IPS-NIHi7 (cell line): ENCODE data around the gene ZBTB18.
"Not testable (repeated sequence)": the region's sequence is repeated elsewhere in the genome, so short reads cannot be mapped to it uniquely, and the experiment has no call there.

Experiments
- DNase-seq: peaks from one replicate; pipeline ENCODE4 v3.0.0; 2012; ENCODE audit warnings: mixed read lengths; ENCODE audit errors: extremely low spot score

The ZBTB18 gene

DNA sequence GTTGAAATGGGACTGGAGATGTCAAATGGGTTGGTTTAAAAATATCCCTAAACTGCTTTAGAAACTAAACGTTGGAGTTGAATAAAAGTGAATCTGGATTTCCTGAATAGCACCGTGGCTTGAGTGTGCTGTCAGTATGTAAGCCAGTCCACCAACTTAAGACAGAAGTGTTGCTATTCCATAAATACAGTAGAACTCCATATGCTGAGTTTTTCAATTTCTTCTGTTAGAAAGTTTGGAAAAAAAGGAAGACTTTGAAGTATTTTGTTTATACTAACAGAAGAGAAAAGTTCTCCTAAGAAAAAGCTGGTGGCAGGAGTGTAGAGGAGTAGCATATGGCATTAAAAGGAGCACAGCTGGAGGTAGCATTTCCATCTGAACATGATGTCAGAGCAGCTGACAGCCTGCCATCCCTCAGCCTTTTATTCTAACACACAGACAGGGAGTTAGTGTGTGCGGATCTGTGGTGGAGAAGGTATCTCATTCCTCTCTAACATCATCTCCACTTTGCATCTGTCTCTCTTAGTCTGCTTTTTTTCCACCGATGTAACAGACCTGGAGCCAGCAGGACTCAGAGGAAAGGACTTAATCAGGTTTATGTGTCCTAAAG is at the start of gene ZBTB18:
TSS of gene ZBTB18 (plus strand) at position 449 of the 610 bp plus-strand sequence. CDS start at position 598, 149 bp downstream.
- no peak for DNase-seq

DNA sequence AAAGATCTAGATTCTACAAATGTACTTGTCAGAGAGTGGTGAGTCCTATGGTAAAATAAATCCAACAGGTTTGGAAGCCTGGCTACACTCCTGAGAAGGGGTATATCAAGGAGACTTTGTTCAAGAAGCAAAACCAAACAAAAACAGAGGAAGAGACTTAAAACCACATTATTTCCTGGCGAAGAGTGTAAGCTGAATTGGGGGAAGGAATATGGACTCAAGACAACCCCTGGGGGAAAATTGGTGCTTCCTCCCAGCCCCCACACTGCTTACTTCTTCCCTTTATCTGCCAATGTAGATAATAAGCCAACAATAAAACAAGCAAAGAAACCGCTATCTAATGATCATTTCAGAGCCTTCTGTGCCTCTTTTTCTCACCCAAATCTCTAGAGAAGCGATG is 48.4 kb upstream of the ZBTB18 start:
- DNase-seq = no peak

DNA sequence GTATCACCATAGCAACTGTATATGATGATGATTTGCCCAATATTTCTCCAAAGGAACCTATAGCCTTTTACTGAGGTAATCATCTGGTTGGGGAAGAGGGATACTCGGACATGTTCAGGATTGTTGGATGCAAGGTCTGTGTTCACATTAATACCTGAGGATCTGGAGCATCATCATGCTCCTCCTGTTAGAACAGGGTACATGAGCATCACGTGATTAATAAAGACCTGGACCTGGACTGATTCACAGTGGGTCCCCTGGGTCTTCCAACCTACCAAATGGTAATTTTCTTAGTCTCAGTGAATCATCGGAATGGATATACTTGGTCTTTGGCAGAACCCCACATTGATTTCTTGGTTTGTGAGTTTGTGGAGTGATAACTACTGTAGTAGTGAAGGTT is 45.6 kb upstream of the ZBTB18 start:
- DNase-seq = no peak

DNA sequence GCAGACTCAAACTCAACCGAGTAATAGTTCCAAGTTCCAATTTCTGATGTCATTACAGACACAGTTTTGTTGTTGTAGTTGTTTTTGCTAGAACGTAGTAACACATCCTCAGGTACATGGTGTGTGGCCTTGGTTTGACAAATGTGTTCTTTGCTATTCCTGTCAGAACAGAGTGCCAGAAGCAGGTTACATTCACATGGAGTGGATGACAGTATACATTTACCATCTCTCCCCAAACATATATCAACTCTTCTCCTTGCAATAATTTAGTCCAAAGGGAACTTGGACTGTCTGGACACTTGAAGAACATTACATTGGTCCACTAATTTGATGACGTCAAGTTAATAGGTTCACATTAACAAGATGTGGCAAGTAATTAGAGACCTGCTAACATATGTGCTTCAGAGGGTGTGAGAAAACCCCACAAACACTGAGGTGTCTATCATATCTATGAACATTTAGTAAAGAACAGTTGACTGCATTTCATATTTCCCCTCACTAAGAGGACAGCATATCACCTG is 44.6 kb upstream of the ZBTB18 start:
- DNase-seq = no peak

DNA sequence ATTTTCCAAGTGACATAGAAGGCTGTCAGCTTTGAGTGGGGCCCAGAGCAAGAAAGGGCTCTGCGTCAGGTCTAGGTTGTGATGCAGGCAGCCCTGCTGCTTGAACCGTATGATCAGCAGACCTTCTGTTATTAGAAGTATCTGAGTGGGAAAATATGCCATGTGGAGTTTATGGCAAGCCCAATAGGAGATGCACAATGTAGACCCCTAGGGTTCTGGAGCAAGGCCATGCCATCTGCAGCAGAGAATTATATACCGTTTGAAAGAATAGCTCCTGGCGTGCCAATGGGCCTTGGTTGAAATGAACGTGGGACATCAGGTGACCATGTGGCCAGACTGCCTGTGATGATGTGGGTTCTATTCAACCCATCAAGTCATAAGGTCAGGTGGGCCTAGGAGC is 44.1 kb upstream of the ZBTB18 start:
- no peak for DNase-seq

DNA sequence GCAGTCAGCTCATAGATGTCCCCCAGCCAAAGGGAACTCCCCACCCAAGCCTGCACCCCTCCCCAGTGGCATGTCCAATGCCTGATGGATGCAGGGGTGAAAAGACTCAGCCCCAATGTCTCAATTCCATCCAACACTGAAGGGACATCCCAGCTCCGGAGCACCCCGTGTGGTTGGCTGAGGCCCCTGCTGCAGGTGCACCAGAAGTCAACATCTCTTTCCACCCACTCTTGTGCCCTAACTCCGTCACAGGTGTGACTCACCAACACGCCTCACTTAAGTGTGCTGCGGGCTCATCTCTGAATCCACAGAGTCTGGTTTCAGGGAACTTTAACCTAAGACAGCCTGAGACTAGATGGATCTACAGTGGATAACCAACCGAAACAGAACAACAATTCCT is 40.9 kb upstream of the ZBTB18 start:
- peak; percentile 51 for DNase-seq

DNA sequence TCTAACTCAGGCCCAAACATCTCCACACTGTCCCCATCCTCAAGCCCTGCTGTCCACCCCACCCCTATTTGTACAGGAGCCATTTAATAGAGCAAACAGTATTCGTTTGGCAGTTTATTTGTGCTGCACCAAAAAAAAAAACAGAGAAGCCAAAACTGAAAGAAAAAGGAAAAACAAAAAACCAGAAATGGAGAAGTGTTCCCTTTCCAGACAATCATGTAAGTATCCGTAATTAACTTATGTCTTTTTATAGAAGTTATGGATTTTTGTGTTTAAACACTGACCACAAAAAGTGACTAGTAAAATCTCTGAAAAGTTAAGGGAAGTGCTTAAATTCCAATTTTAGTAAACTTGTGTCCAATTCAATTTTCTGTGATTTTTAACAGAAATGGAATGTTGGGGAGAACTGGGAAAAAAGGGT is 40.4 kb upstream of the ZBTB18 start:
- DNase-seq = no peak

DNA sequence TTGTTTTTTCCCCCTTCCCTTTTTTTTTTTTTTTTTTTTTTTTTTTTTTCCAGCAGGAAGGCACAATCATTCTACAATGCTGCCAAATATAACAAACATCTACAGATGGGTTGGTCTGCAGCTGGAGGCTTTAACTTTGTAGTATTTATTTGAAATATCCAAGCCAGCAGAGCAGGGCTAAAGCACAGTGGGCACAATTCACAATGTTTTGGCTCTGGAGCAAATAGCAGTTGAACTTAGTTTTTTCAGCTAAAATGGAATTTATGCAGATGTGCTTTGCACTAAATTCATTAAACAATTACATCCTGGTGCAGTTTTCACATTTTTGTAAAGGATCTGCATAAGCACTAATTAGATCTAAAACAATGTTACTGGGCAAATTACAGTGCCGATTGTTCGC is 39.8 kb upstream of the ZBTB18 start:
- DNase-seq = no peak

DNA sequence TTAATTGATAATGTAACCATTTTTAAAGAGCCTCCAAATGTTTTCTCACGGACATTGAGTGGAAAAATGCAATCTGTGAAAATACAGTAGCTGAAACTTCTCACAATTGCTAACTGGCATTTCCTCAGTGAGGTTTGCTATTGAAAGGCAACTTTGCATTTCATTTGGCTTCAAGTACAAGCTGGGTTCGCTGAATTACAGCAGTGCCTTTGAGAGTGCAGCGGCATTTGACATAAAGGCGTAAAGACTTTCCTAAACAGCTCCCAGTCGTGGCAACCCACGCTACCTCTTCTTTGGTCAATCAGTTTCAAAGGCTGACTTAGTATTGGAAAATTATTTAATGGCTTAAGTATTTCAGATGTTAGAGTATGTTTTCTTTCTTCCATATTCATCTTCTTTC is 39.3 kb upstream of the ZBTB18 start:
- no peak for DNase-seq

DNA sequence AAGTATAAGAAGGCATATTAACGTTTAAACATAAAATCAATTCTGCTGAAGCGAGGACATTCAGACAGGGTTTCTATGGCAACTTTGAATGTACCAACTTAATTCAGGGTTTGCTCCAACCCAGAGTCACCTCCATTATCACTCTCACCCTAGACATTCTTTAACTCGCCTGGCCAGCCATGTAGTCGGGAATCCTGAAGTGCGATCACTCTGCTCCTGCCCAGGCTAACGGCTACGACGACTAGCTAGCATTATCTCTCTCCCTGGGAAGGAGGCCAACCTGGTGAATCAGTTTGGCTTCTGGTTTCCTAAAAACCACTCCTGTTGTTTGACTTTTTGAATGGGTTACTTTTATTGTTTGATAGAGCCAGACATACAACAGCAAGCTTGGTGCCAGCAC is 38.9 kb upstream of the ZBTB18 start:
- DNase-seq = peak; percentile 34

DNA sequence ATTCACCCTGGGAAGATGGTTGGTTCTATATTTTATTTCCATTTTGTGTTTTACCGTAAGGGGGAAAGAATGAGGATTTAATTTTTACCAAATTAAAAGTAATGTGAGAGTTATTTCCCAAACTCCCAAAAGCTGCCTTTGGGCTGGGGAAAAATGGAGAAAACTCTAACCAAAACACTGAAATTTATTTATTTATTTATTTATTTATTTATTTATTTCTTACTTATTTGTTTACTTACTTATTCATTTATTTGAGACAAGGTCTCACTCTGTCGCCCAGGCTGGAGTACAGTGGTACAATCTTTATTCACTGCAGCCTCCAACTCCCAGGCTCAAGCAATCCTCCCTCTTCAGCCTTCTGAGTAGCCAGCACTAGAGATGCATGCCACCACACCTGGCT is 38.0 kb upstream of the ZBTB18 start:
- DNase-seq = no peak

DNA sequence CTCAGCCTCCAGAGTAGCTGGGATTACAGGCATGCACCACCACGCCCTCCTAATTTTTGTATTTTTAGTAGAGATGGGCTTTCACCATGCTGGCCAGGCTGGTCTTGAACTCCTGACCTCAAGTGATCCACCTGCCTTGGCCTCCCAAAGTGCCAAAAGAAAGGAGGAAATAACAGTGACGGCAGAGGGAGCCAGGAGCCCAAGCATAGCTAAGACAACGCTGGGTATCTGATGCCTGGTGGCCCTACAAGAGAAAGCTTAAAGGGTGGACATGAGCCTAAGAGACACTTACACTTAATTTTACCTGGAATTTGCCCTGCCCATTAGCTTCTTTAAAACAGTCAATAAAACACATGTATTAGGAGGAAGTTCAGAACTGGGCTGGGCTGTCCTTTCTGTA is 36.2 kb upstream of the ZBTB18 start:
- DNase-seq = not testable (repeated sequence)

DNA sequence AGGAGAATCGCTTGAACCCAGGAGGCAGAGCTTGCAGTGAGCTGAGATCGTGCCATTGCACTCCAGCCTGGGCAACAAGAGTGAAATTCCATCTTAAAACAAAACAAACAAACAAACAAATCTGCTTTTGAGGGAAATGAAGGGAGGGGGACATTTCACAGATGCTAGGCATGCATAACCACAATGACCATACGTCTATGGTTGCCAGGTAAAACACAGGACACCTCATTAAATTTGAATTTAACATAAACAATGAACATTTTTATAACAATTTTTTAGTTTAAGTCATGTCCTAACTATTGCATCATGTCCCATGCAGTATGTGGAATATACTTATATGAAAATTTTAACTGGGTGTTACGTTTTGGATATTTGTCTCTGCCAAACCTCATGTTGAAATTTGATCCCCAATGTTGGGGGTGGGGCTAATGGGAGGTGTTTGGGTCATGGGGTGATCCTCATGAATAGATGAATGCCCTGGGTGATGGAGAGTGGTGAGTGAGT is 31.0 kb upstream of the ZBTB18 start:
- DNase-seq = no peak

DNA sequence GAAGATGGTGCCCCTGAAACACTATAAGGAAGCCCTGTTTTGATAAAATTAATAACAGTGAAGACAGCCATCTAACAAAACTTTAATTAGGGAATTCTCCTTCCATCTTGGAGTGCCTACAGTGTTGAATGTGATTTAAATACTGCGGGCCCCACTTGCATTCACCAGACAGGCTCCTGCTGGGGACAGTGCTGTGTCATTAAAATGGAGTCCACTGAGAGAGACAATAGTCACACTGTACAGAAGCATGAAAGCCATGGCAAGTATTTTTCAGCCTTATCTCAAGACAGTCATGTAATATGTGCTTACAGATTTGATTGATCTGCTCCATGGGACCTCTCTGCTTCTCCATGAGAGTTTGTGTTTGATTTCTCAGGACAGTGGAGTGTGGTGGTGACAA is 29.7 kb upstream of the ZBTB18 start:
- no peak for DNase-seq

DNA sequence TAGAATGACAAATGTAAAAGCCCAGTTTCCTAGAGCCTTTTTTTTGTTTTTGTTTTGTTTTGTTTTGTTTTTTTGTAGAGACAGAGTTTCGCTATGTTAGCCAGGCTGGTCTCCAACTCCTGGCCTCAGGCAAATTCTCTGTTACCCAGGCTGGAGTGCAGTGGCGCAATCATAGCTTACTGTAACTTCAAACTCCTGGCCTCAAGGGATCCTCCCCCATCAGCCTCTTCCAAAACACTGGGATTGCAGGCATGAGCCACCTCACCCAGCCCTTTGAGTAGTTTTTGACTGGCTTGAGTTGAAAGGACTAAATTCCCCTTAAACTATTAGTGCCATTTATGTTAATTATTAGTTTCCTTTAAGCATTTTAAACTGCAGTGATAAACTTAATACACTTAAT is 28.8 kb upstream of the ZBTB18 start:
- no peak for DNase-seq

DNA sequence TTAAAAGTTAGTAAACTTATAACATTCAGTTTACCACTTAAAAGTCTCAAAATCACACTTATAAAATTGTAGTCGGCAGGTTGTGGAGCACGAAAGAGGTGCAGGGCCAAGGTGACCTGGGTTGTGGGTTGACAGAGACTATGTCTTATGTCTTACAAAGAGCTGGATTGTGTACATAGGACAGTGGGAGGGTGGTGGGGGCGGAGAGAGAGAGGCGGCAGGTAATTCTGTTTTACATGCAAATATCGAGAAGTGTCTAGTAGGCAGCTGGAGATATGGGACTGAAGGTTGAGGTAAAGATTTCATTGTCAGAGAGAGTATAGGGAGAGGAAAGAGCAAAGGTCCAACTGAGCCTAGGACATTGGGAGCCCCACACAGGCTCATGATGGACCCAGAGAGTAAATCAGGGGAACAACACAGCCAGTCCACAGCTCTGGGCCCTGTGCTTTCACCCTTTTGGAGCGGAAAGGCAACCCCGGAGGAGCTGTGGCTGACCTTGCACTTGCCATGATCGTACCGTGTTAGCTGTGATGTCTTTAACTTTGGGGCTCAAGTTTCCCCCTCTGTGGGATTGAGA is 28.1 kb upstream of the ZBTB18 start:
- no peak for DNase-seq

DNA sequence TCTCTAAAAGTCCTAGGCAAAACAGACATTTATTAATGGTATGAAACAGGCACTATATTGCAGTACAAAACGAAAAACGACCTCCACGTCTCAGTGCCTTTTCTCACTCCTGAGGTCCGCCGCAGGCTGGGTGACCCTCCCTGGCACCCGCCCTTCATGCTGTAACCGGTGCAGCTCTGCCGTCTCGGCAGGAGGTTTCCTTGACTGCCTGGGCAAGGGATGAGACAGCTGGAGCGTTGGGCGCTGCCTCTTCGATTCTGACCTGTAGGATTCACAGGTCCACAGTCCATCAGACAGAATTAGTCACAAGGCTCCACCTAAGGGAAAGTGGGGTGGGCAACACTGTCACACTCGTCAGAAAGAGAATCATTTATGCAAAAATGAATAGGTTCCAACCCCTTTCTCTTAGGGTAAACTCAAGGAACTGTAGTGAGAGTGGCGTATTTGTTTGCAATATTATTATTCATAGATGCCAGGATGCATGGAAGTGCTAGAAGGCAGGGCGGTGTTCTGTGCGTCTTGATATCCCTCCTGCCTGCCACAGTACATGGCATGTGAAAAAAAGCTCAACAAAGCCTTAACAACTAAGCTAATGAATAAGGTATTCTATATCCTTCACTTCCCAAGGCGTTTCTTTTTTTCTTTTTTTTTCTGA is 23.5 kb upstream of the ZBTB18 start:
- DNase-seq = no peak

DNA sequence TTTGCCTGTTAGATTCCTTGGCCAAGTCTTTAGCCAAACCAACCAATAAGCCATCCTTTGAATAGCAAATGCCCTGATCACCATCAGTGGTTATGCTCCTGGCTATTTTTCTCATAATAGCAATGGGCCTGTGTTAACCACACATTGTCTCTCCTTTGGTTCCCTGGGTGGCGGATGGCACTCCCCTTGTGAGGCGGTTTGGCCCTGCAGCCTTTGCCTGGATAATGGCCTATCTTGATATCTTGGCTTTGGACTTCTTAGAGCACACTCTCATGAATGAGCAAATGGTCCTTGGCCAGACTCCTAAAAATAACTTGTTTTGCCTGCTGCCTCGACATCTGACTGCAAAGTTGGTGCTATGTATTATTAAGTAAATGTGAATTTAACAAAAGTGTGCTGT is 22.4 kb upstream of the ZBTB18 start:
- no peak for DNase-seq

DNA sequence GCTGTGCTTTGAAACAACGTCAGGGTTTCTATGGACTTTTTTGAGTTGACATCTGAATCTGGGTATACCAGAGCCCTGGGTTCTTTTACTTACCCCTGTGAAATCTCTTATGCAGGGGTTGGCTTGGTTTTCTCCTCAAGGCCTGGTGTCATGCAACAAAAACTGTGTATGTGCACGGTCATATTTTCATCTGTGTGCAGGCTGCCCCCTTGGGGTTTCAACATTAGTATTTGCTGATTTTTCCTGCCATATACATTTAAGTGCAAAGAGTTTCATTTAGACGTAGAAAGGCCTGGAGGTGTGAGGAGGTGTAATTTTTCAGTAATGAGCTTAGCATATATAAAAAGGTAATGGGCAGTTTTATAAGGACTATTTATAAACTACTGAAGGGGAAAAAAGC is 22.0 kb upstream of the ZBTB18 start:
- no peak for DNase-seq

DNA sequence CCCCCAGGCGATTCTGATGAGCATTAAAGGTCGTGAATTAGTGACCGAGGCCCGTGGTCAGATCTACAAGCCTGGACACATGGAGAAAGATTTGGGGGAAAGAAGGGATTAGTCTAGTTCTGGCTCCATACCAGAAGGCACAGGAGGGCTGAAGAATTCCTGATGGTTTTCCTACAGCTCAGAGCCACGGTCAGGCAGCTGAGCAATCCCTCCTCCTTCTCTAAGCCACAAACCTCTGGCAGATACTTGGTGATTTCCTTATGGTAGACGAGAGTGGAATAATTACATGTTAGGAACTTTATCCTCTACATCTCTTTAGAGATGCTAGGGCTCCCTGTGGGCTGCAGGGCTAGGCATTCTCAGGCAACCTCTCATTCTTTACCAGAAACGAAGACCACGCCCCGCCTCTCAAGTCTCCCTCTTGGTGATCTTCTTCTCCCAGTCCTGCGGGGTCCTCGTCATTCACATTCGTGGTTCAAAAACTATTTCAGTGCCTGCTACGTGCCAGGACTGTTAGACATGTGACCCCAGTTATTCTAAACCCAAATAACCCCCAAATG is 20.5 kb upstream of the ZBTB18 start:
- DNase-seq = no peak

DNA sequence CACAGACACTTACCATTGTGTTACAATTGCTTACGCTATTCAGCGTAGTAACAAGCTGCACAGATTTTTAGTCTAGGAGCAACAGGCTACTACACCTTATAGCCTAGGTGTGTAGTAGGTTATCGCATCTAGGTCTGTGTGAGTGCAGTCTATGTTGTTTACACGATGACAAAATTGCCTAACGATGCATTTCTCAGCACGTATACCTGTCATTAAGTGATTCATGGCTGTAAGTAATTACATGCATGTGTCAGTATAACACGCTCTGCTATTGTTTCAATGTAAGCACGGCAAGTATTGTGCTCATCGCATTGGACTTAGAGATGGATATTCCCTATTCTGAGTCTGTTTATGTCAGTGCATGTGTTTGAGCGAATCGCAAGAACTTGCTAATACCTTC is 15.7 kb upstream of the ZBTB18 start:
- DNase-seq = no peak

DNA sequence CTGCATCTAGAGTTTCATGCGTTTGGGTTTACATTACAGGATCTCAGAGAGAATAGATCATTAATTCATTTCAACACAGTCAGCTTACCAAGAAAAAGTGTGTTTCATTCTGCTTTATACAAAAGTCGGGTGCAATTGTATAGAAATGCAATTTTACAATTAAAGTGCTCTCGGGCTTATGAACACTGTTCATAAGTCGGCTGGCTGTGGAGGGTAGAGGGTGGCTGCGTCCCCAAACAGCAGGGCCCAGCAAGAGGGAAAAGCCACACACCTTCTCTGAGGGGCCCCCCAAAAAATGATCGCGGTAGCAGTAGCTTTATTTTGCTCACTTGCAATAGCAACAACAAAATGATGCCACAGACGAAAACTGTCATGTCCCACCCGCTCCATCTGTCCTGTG is 13.8 kb upstream of the ZBTB18 start:
- no peak for DNase-seq
